ENCODE measurements around the gene AKR1C2. TPM values are rescaled to one million over a fixed set of nuclear protein-coding genes. Genes with fewer than 3 reads are reported as not detected.
A peak's percentile ranks its signal among the peaks of the same experiment; 100 is the strongest.

Gene AKR1C2
- total RNA-seq, 2 donors from 2014 or later = 8.5 to 39.9 TPM

DNA sequence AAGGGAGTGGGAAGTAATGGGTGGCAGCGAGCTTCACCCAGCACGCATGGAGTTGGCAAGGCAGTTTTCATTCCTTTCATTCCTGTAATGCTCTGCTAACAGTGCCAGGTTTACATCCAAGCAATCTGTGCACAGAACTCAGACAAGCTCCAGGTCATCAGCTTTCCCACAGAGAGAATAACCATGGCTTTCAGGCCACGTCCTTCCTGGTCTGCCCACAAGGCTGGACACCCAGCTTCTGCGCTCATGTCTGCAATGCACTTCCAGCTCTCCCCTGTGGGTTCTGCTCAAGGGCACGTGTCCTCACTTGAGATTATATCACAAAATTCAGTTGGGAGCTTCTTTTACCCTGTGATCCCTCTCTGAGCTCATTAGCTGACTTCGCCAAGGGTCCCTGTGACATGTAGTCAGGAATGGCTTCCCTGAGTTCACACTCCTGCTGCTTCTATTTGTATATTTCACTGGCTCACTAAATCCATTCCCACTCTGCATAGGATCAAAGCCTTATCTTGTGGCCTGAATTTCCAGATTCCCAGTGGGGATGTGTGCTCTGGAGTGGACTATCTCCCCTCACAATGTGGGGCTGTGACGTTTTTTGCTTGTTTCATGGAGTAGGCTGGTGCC lies 18.6 kb downstream of the AKR1C2 start:
- H3K36me3 ChIP-seq = no peaks in the 10 kb centered on the region
- TF ChIP-seq, protein P1, sequence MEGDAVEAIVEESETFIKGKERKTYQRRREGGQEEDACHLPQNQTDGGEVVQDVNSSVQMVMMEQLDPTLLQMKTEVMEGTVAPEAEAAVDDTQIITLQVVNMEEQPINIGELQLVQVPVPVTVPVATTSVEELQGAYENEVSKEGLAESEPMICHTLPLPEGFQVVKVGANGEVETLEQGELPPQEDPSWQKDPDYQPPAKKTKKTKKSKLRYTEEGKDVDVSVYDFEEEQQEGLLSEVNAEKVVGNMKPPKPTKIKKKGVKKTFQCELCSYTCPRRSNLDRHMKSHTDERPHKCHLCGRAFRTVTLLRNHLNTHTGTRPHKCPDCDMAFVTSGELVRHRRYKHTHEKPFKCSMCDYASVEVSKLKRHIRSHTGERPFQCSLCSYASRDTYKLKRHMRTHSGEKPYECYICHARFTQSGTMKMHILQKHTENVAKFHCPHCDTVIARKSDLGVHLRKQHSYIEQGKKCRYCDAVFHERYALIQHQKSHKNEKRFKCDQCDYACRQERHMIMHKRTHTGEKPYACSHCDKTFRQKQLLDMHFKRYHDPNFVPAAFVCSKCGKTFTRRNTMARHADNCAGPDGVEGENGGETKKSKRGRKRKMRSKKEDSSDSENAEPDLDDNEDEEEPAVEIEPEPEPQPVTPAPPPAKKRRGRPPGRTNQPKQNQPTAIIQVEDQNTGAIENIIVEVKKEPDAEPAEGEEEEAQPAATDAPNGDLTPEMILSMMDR (IDR thresholded peaks at IDR 0.05) = no peak
- no peak overlapping the region for H3K4me3 ChIP-seq
- H3K9me3 ChIP-seq = no peaks in the 10 kb centered on the region
- no peaks in the 10 kb centered on the region for H3K4me1 ChIP-seq
- no peak overlapping the region for H3K9ac ChIP-seq (ENCODE audit: low read depth in 2 of 2, low read length in 2 of 2)
- intact Hi-C loops (cut with DNase I) = loop anchor here (5.0 kb wide), 1 partner anchor 133 kb away; no protein-coding TSS in a partner anchor
- DNase-seq = no peak
- H3K27ac ChIP-seq = no peak overlapping the region
- H3K27me3 ChIP-seq = no peaks in the 10 kb centered on the region

DNA sequence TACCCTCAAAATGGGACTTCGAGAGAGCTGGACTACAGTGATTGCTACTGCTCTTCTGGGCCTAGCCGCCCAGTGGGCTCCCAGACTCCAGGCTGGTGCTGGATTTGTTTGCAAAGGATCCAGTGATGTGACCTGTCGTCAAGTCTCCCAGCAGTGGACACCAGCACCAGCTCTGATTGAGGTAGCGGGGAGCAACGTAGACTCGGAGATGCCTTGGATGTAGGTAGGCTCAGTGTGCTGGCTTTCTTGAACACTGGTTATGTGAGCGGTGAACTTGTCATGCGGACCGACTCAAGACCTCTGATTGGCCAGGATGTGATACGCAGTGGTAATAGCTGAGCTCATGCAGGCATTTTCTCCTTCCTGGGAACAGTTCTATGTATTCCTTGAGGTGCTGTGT lies 19.4 kb downstream of the AKR1C2 start:
- Histone ChIP-seq H3K4me3 (no peak overlapping the region), H3K4me1 (no peaks in the 10 kb centered on the region), H3K27ac (no peak overlapping the region), H3K27me3 (no peaks in the 10 kb centered on the region), H3K9me3 (no peaks in the 10 kb centered on the region), H3K36me3 (no peaks in the 10 kb centered on the region), H3K9ac (ENCODE audit: low read depth in 2 of 2, low read length in 2 of 2) (no peak overlapping the region)
- TF ChIP-seq, protein P1 (IDR thresholded peaks at IDR 0.05) = no peak
- no peak for DNase-seq
- intact Hi-C loops (cut with DNase I) = loop anchor here (5.0 kb wide), 1 partner anchor 132 kb away; no protein-coding TSS in a partner anchor

DNA sequence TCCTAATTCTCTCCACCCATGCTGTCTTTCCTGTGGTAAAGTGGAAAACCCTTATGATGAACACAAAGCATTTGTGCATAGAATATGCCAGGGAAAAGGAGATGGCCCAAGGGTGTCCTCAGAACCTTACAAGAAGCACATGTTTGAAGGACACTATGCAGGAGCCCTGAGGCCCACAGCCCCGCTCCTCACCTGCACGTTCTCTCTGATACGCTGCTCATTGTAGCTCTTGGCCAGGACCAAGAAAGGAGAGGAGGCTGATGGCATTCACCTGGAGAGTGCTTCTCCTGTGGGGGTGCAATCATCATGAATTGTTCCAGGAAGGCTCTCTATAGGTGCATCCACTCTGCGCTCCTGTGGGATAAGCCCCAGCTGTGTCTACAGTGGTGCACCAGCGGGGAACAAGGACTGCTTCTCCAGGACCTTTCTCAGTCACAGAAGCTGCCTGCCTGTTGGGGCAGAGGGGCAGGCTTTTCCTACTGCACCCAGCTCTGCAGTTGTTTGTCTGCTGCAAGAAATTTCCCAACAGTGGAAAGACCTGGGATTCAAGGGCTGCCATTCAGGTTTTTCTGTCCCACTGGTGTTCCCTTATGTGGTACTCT lies 19.9 kb downstream of the AKR1C2 start:
- DNase-seq = no peak
- Histone ChIP-seq H3K27me3 (no peaks in the 10 kb centered on the region), H3K9me3 (no peaks in the 10 kb centered on the region), H3K27ac (no peak overlapping the region), H3K36me3 (no peaks in the 10 kb centered on the region), H3K9ac (ENCODE audit: low read depth in 2 of 2, low read length in 2 of 2) (no peak overlapping the region), H3K4me1 (no peaks in the 10 kb centered on the region), H3K4me3 (no peak overlapping the region)
- intact Hi-C loops (cut with DNase I) = loop anchor here (5.0 kb wide), 1 partner anchor 131 kb away; no protein-coding TSS in a partner anchor
- TF ChIP-seq, protein P1 (IDR thresholded peaks at IDR 0.05) = no peak

DNA sequence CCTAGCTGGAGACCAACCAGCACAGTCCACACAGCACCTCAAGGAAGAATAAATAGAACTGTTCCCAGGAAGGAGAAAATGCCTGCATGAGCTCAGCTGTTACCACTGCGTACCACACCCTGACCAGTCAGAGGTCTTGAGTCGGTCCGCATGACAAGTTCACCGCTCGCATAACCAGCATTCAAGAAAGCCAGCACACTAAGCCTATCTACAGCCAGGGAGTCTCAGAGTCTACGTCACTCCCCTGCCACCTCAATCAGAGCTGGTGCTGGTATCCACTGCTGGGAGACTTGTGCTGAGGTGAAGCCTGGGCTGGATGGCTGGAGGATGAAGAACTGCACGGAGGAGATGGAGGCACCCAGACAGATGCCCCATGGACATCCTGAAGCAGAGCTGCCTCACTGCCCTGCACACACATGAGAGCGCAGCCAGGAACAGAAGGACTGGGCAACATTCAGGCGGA lies 20.9 kb downstream of the AKR1C2 start:
- Histone ChIP-seq H3K9me3 (no peaks in the 10 kb centered on the region), H3K9ac (ENCODE audit: low read depth in 2 of 2, low read length in 2 of 2) (no peak overlapping the region), H3K27ac (no peak overlapping the region), H3K27me3 (no peaks in the 10 kb centered on the region), H3K4me1 (no peaks in the 10 kb centered on the region), H3K36me3 (no peaks in the 10 kb centered on the region), H3K4me3 (no peak overlapping the region)
- TF ChIP-seq, protein P1 (IDR thresholded peaks at IDR 0.05) = no peak
- intact Hi-C loops (cut with DNase I) = loop anchor here (5.0 kb wide), 1 partner anchor 130 kb away; no protein-coding TSS in a partner anchor
- no peak for DNase-seq

DNA sequence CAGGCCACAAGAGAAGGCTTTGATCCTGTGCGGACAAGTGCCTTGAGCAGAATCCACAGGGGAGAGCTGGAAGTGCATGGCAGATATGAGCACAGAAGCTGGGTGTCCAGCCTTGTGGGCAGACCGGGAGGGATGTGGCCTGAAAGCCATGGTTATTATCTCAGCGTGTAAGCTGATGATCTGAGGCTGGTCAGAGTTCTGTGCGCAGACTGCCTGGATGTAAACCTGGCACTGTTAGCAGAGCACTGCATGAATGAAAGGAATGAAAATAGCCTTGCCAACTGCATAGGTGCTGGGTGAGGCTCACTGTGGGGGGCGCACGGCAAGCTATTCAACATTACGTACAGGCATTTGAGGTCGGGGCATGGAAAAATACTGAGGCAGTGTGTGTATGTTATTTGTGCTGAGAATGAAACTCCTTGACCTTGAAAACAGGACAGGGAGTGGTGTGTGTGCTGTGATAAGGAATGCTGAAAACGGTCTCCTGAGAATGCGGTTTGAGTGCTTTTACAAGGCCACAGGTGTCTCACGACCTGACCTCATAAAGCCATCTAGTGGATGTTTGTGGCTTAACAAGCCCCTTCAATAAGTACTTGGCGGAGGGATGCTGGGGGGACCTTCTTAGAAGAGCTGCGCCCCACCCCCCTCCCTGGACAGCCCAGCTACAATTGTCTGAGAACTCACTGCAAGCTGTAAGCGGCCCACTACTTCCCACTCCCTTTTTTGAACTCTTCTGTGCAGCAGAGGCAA lies 21.8 kb downstream of the AKR1C2 start:
- peak overlapping the region; percentile 14 for H3K27ac ChIP-seq
- no peaks in the 10 kb centered on the region for H3K9me3 ChIP-seq
- TF ChIP-seq, protein P1 (IDR thresholded peaks at IDR 0.05) = no peak
- intact Hi-C loops (cut with DNase I) = loop anchor here (5.0 kb wide), 1 partner anchor 130 kb away; no protein-coding TSS in a partner anchor
- H3K4me3 ChIP-seq = no peak overlapping the region
- H3K9ac ChIP-seq (ENCODE audit: low read depth in 2 of 2, low read length in 2 of 2) = peak overlapping the region in 1 of 2 donors; percentile 67
- no peaks in the 10 kb centered on the region for H3K36me3 ChIP-seq
- DNase-seq = peak; percentile 66
- no peaks in the 10 kb centered on the region for H3K27me3 ChIP-seq
- H3K4me1 ChIP-seq = no peaks in the 10 kb centered on the region
